AG09319 (cell line): ENCODE data around the gene APBB2.
A peak's percentile ranks its signal among the peaks of the same experiment; 100 is the strongest.
"Not testable (repeated sequence)": the region's sequence is repeated elsewhere in the genome, so short reads cannot be mapped to it uniquely, and the experiment has no call there.

Source experiments
- DNase-seq: peaks from one replicate; pipeline ENCODE4 v3.0.0-alpha.2; 2010; ENCODE audit warnings: low read depth; ENCODE audit errors: extremely low read depth
- CTCF ChIP-seq: IDR thresholded peaks from 2 replicates; pipeline ENCODE4 v1.5.1; 2011; ENCODE audit warnings: low read depth, mild to moderate bottlenecking, inconsistent platforms, low read length, moderate library complexity

The APBB2 gene

DNA sequence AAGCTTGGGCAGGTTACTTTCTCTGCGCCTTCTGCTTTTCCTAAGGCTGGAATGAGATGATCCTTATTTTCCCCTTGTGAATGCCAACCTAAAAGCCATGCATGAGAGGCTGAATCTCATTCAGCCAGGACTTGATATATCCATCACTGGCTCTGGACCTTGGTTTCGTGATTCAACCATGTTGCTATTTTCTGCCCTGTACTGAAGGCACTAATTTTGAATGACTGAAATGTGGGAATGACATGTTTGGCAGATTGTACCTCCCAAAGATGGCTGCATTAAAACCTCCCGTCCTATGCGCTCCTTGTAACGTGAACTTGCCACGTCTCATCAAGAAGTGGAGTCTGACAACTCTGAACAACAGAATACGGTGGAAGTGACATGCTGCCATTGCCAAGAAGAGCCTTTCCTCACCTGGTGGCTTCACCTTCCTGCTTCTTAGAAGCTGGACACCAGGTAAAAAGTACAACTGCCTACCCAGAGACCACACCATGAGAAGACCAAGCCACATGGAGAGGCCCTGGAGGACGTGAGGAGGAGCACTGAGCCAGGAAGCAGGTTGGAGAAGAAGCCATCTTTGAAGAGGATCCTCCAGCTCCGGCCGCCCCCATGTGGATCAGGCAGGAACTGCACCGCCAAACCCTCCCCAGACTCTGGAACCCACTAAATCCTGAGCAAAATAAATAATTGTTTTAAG lies 290.1 kb downstream of the APBB2 start:
- peak; percentile 97 for TF ChIP-seq CTCF
- DNase-seq, result no peak

GRCh38 chr4:40923316-40924095 lies 290.8 kb downstream of the APBB2 start:
- DNase-seq, result no peak
- TF ChIP-seq CTCF, result no peak

DNA sequence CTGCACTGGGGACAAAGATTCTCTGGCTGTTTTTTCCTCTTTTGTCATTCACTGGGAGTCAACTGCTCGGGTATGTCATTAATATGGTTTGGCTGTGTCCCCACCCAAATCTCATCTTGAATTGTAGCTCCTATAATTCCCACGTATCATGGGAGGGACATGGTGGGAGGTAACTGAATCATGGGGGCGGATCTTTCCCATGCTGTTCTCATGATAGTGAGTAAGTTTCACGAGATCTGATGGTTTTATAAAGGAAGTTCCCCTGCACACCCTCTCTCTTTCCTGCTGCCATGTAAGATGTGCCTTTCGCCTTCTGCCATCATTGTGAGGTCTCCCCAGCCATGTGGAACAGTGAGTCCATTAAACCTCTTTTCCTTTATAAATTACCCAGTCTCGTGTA lies 294.4 kb downstream of the APBB2 start:
- DNase-seq, result not testable (repeated sequence)

- no peak for TF ChIP-seq CTCF
- DNase-seq, result peak; percentile 73
These were observed 296.0 kb downstream of the APBB2 start for GRCh38 chr4:40918330-40918729.

DNA sequence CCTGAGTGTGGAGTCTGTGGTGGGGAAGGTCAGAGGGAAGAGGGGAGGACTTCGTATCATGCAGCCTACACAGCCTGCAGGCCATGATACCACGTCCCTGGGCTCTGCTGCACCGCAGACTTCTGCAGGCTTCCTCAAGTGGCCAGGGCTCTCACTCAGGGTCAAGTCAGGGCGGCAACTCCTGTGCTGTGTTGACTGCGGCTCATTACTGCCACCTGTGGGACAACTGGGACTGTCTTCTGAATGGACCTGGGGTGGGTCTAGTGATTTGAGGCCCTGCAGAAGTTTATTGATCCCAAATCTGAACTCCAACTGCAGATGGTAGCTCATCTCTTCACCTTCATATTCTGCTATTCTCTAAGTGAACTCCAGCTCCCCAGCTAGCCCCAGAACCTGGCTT lies 297.5 kb downstream of the APBB2 start:
- peak; percentile 27 for TF ChIP-seq CTCF
- no peak for DNase-seq

DNA sequence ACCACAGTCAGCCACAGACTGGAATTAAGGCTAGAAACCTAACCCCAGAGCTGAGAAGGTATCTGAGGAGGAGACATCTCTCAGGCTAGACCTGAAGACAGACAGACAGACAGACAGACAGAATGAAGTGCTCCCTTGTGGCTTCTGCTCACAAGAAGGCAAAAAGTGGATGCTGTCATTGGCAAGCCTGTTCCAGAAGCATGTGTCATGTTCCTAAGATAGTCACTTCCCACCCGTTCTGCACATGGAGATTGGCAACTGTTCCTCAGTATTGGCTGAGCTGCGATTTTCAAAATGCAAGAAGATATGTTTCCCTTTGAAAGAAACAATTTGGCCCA lies 298.2 kb downstream of the APBB2 start:
- TF ChIP-seq CTCF, result no peak
- no peak for DNase-seq

DNA sequence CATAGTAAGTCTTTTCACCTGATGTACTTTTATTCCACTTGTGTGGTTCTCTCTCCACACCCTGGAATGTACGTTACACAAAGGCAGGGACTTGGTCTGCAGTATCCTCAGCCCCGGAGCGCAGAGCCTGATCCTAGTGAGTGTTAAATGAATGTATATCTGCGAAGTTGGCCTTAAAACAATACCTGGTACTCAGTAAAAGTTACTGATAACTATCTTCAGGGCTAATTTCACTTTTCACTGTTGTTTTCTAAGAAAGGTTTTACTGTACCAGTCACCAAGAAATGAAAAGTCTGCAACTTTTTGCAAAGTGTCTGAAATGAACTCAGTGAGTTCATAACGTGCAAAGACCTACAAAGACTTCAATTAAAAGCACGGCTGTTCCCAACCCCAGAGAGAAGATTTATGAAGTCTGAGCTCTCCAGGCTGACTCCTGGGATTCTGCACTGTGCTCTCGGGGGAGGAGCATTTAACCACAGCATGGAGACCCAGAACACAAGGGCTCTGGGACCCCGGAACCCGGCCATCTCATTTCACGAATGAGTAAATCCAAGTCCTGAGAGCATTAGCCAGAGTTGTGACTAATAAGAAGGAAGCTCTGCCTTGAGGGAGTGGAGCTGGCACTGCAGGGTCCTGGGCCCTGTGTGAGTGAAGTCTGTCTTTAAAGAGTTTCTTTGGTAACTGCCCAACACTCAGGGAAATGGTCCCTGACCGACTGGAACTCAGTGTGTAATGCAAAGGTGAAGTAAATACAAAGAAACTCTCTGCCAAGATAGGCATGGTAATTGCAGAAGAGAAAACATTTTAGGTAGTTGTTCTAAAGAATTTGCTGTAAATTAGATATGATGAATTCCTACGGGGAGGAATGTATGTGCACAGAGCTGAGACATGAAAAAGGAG lies 298.8 kb downstream of the APBB2 start:
- DNase-seq, result no peak
- TF ChIP-seq CTCF, result no peak
